ENCODE measurements around the gene LCAT. TPM values are rescaled to one million over a fixed set of nuclear protein-coding genes. Genes with fewer than 3 reads are reported as not detected.
"Not testable (repeated sequence)": the region's sequence is repeated elsewhere in the genome, so short reads cannot be mapped to it uniquely, and the experiment has no call there.

Gene LCAT
- polyA plus RNA-seq, 1 of the 3 experiments (the other 2 are of a cell fraction): 11.1 TPM

DNA sequence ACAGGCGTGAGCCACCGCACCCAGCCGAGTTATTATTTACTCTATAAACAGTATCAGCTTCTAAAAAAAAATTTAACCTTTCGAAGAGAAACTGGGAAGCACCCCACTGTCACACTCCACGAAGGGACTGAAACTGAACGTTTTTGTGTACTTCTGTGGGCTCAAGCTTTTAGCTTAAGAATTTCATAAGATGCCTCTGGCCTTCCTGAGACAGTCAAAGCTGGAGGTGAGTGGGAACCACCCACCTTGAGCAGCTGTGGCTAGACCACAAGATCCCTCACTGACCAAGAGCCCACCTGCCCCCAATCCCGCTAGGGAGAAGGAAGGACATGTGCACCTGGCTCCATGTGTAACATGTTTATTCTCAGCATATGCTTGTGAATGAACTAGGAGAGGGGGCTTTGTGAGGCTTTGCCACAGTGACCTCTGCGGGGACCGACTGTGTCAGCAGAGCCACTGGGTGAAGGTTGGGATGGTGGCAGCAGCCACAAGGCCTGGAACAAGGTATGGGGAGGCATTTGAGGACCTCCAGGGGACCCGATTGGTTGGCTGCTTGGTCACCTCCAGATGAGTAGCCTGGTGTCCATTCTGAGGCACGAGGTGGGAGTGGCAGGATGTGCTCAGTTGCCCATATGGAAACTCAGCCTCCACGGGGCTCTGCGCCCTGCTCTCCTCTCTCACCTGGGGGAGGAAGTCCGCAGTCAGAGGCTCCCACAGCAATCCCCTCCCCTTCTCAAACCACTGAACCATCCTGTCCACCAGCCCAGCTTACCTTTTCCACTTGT is 31.6 kb upstream of the LCAT start:
- no peaks in the 10 kb centered on the region for H3K79me2 ChIP-seq (ENCODE audit: insufficient read depth)
- H3K4me1 ChIP-seq (ENCODE audit: control insufficient read depth in 1 of 2, insufficient read depth in 2 of 2, low read depth in 1 of 2, low read length in 1 of 2): no peaks in the 10 kb centered on the region
- no peak overlapping the region for H3K4me2 ChIP-seq
- ChIA-PET CTCF (interaction anchor here (1.2 kb wide), 1 partner anchor 90 kb away, joined by 3 read pairs; no protein-coding TSS in a partner anchor), POLR2A (no interaction called here)
- H2AFZ ChIP-seq (ENCODE audit: low read depth): no peak overlapping the region
- no peaks in the 10 kb centered on the region for H3K9me2 ChIP-seq
- H3F3A ChIP-seq (replicated peaks; ENCODE audit: insufficient read depth): no peaks in the 10 kb centered on the region
- no peak overlapping the region for H3K27ac ChIP-seq (ENCODE audit: low read depth in 2 of 2, low read length in 1 of 2)
- no peak overlapping the region for H3K9ac ChIP-seq
- 59% methylated on average over 14 of the region's 14 CpGs for WGBS (ENCODE audit: low lambda C conversion rate)
- H3K9me3 ChIP-seq: no peaks in the 10 kb centered on the region
- H4K20me1 ChIP-seq (ENCODE audit: insufficient read depth): no peaks in the 10 kb centered on the region
- TF ChIP-seq SMC3 (IDR thresholded peaks at IDR 0.05; ENCODE audit: low read depth, low read length) (no peak), CHD2 (IDR thresholded peaks at IDR 0.05; ENCODE audit: low read length, partially characterized antibody) (no peak), MEF2A (IDR thresholded peaks at IDR 0.05; ENCODE audit: borderline replicate concordance, low read depth) (no peak), EP300 (IDR thresholded peaks at IDR 0.05; ENCODE audit: borderline replicate concordance in 1 of 2, low read depth in 1 of 2, low read length in 1 of 2) (no peak), RXRA (IDR thresholded peaks at IDR 0.05; ENCODE audit: borderline replicate concordance, low read depth) (no peak)
- TF ChIP-seq, protein P1, sequence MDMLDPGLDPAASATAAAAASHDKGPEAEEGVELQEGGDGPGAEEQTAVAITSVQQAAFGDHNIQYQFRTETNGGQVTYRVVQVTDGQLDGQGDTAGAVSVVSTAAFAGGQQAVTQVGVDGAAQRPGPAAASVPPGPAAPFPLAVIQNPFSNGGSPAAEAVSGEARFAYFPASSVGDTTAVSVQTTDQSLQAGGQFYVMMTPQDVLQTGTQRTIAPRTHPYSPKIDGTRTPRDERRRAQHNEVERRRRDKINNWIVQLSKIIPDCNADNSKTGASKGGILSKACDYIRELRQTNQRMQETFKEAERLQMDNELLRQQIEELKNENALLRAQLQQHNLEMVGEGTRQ (IDR thresholded peaks at IDR 0.05; ENCODE audit: borderline replicate concordance, low read depth, low read length): no peak
- TF ChIP-seq, protein P2, sequence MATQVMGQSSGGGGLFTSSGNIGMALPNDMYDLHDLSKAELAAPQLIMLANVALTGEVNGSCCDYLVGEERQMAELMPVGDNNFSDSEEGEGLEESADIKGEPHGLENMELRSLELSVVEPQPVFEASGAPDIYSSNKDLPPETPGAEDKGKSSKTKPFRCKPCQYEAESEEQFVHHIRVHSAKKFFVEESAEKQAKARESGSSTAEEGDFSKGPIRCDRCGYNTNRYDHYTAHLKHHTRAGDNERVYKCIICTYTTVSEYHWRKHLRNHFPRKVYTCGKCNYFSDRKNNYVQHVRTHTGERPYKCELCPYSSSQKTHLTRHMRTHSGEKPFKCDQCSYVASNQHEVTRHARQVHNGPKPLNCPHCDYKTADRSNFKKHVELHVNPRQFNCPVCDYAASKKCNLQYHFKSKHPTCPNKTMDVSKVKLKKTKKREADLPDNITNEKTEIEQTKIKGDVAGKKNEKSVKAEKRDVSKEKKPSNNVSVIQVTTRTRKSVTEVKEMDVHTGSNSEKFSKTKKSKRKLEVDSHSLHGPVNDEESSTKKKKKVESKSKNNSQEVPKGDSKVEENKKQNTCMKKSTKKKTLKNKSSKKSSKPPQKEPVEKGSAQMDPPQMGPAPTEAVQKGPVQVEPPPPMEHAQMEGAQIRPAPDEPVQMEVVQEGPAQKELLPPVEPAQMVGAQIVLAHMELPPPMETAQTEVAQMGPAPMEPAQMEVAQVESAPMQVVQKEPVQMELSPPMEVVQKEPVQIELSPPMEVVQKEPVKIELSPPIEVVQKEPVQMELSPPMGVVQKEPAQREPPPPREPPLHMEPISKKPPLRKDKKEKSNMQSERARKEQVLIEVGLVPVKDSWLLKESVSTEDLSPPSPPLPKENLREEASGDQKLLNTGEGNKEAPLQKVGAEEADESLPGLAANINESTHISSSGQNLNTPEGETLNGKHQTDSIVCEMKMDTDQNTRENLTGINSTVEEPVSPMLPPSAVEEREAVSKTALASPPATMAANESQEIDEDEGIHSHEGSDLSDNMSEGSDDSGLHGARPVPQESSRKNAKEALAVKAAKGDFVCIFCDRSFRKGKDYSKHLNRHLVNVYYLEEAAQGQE (IDR thresholded peaks at IDR 0.05; ENCODE audit: low read depth, low read length): no peak
- H3K36me3 ChIP-seq (replicated peaks in 1 of 2; ENCODE audit: control insufficient read depth in 1 of 2, insufficient read depth in 2 of 2, low read length in 1 of 2): no peaks in the 10 kb centered on the region
- DNase-seq: no peak
- H3K27me3 ChIP-seq (ENCODE audit: insufficient read depth): no peaks in the 10 kb centered on the region; the same call in 1 of the 2 replicates
- H3K4me3 ChIP-seq (ENCODE audit: low read depth in 2 of 2, low read length in 1 of 2): no peak overlapping the region

DNA sequence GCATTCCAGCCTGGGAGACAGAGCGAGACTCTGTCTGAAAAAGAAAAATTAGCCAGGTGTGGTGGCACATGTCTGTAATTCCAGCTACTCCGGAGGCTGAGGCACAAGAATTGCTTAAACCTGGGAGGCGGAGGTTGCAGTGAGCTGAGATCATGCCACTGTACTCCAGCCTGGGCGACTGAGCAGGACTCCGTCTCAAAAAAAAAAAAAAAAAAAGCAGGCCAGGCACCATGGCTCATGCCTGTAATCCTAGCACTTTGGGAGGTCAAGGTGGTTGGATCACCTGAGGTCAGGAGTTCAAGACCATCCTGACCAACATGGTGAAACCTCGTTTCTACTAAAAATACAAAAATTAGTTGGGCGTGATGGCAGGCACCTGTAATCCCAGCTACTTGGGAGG is 28.4 kb upstream of the LCAT start:
- H4K20me1 ChIP-seq (ENCODE audit: insufficient read depth); H3K9me2 ChIP-seq; H3K4me2 ChIP-seq; POLR2A ChIA-PET; H3K27me3 ChIP-seq (ENCODE audit: insufficient read depth); H3K9ac ChIP-seq; H3K4me3 ChIP-seq (ENCODE audit: low read depth in 2 of 2, low read length in 1 of 2); H3K27ac ChIP-seq (ENCODE audit: low read depth in 2 of 2, low read length in 1 of 2); H3F3A ChIP-seq (replicated peaks; ENCODE audit: insufficient read depth); DNase-seq; H3K9me3 ChIP-seq; H2AFZ ChIP-seq (ENCODE audit: low read depth); H3K36me3 ChIP-seq (replicated peaks in 1 of 2; ENCODE audit: control insufficient read depth in 1 of 2, insufficient read depth in 2 of 2, low read length in 1 of 2): not testable (repeated sequence)
- WGBS (ENCODE audit: low lambda C conversion rate): 86% methylated on average over 7 of the region's 7 CpGs
- CTCF ChIA-PET: interaction anchor here (1.0 kb wide), 1 partner anchor 10 kb away, joined by 4 read pairs; no protein-coding TSS in a partner anchor
- Histone ChIP-seq H3K79me2 (ENCODE audit: insufficient read depth) (peaks cover 11% of the 10 kb centered on the region), H3K4me1 (ENCODE audit: control insufficient read depth in 1 of 2, insufficient read depth in 2 of 2, low read depth in 1 of 2, low read length in 1 of 2) (peaks cover 0 to 10% of the 10 kb centered on the region in 2 experiments; a peak in 1 of 4 replicates)

Data from SK-N-SH (cell line).